HG02852 (cell line): ENCODE results near the gene VSIG10L2.

Source experiments
- ATAC-seq: cut with Tn5 transposase; IDR thresholded peaks from one replicate; pipeline ENCODE4 v1.9.1; 2021; ENCODE audit warnings: mild to moderate bottlenecking, moderate library complexity; ENCODE audit not compliant: unreplicated experiment

VSIG10L2 gene

GRCh38 chr11:125999234-125999880 is 53.5 kb downstream of the VSIG10L2 start:
- no peak for ATAC-seq

GRCh38 chr11:126002181-126002580 is 56.3 kb downstream of the VSIG10L2 start:
- ATAC-seq, result no peak
